Esophagus squamous epithelium (tissue), 5 donors: ENCODE measurements around the gene MAPKAP1. TPM values are rescaled to one million over a fixed set of nuclear protein-coding genes. Genes with fewer than 3 reads are reported as not detected.

Experiments
- DNase-seq: peaks from one replicate; lab custom pipeline; 2025; lab: John Stamatoyannopoulos, UW
- H3K27ac ChIP-seq, 4 donors: fragments of 200-600 bp; sonication (generic); one replicate each; pipeline ENCODE4 v1.5.1; 2016 to 2019; ENCODE audit warnings: mild to moderate bottlenecking in 1 of 4
- H3K27me3 ChIP-seq, 4 donors: fragments of 200-600 bp; sonication (generic); 1 replicate in 3 of 4; 2 replicates in 1 of 4; pipeline versions ENCODE4 v1.5.1 to v1.6.0; 2017 to 2021; ENCODE audit warnings: antibody characterized with exemption in 1 of 4
- H3K36me3 ChIP-seq, 3 donors: fragments of 200-600 bp; sonication (generic); one replicate each; pipeline ENCODE4 v1.5.1; 2016 to 2019
- H3K4me1 ChIP-seq, 3 donors: fragments of 200-600 bp; sonication (generic); one replicate each; pipeline ENCODE4 v1.5.1; 2017 to 2019
- H3K4me3 ChIP-seq, 4 donors: fragments of 200-600 bp; sonication (generic); 1 replicate in 3 of 4; 2 replicates in 1 of 4; pipeline ENCODE4 v1.5.1; 2016 to 2019; ENCODE audit warnings: mild to moderate bottlenecking in 2 of 4, moderate library complexity in 1 of 4
- H3K9me3 ChIP-seq, 3 donors: fragments of 200-600 bp; sonication (generic); one replicate each; pipeline ENCODE4 v1.5.1; 2016 to 2019
- CTCF ChIP-seq, 6 experiments: fragments of 450-650 bp in 4 of 6; fragments of 200-600 bp in 2 of 6; sonication (generic) in 2 of 6; IDR thresholded peaks; one replicate each; pipeline ENCODE4 v1.5.1; 2016 to 2019; ENCODE audit warnings: antibody characterized with exemption in 6 of 6, mild to moderate bottlenecking in 4 of 6, moderate library complexity in 4 of 6
- POLR2A ChIP-seq, 4 donors: fragments of 450-650 bp; IDR thresholded peaks; one replicate each; pipeline ENCODE4 v1.6.1; 2017; ENCODE audit warnings: antibody characterized with exemption in 4 of 4, mild to moderate bottlenecking in 4 of 4, moderate library complexity in 3 of 4
- WGBS, 2 donors: methylation state at CpG; one replicate each; pipeline ENCODE4 v1.1.5; 2018; 5-methylcytosine and 5-hydroxymethylcytosine counted together
- intact Hi-C: fragments of 100-400 bp; cut with DNase I; formaldehyde crosslinking; loops from one replicate; pipeline ENCODE4 v1.15.0; 2022
- total RNA-seq, 4 donors: library from RNA; depleted of rRNA; stranded (reverse); fragments of >200 nt; gene quantifications; one replicate each; pipeline ENCODE4 v1.1.0, GENCODE V29; 2016
- donor health status: DM: yes; HTN: yes; CAD: no.

MAPKAP1 gene
- total RNA-seq, 4 donors from 2014 or later: 59.0 to 87.0 (median 70.9) TPM

- Histone ChIP-seq H3K4me3 (no peak overlapping the region), H3K4me1 (peaks cover 3 to 45% (median 4%) of the 10 kb centered on the region in 3 donors), H3K9me3 (no peaks in the 10 kb centered on the region), H3K36me3 (no peaks in the 10 kb centered on the region), H3K27ac (no peak overlapping the region), H3K27me3 (no peaks in the 10 kb centered on the region)
- intact Hi-C loops: no loop called here
- TF ChIP-seq CTCF (IDR thresholded peaks at IDR 0.05): no peak
- TF ChIP-seq POLR2A (IDR thresholded peaks at IDR 0.05): no peak
- 81 to 92% methylated on average over 9 of the region's 9 CpGs for WGBS, 2 donors
- no peak for DNase-seq
These were observed 179.5 kb downstream of the MAPKAP1 start for GRCh38 chr9:125527471-125528002.

DNA sequence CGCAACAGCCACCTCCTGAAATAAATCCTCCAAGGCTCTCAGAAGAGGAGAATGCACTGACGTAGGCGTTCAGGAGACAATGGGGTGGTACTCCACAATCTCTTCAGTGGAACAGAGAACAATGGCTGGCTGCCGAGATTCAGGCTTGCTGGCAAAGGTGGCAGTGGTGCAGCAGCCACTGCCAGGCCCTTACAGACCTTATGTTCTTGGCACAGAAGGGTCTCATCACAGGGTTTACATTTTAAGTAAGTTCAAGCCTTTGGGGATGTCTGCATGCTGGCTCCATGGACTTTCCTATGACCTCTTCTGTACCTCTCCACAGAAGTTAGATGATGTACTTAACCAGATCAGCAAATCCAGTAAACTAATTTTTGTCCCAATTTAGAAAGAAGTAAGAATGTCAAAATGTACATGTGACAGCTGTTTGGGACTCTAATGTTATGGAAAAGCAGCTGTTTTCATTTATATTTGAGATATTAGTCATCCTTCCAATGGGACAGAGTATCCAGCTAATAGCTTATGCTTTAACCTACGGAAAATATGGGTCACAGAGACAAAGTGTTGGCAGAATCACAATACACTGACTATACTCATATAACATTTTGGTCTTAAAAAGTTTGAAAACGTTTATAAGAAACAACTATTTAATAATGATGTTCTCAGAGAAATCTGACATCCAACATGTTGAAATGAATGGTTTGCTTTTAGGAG lies 180.9 kb downstream of the MAPKAP1 start:
- 64 to 76% methylated on average over 6 of the region's 6 CpGs for WGBS, 2 donors
- intact Hi-C loops: no loop called here
- no peak for TF ChIP-seq CTCF (IDR thresholded peaks at IDR 0.05)
- TF ChIP-seq POLR2A (IDR thresholded peaks at IDR 0.05): no peak
- Histone ChIP-seq H3K36me3 (no peaks in the 10 kb centered on the region), H3K27ac (peak overlapping the region in 2 of 4 donors; percentile 34 to 46), H3K27me3 (no peaks in the 10 kb centered on the region), H3K4me3 (no peak overlapping the region), H3K9me3 (no peaks in the 10 kb centered on the region), H3K4me1 (peaks cover 13 to 60% (median 13%) of the 10 kb centered on the region in 3 donors)
- no peak for DNase-seq

- no peaks in the 10 kb centered on the region for H3K27me3 ChIP-seq
- intact Hi-C loops: no loop called here
- no peak for DNase-seq
- TF ChIP-seq POLR2A (IDR thresholded peaks at IDR 0.05) (no peak), CTCF (IDR thresholded peaks at IDR 0.05) (no peak)
- no peak overlapping the region for H3K4me3 ChIP-seq
- H3K36me3 ChIP-seq: peaks cover 0 to 6% (median 0%) of the 10 kb centered on the region in 3 donors
- H3K9me3 ChIP-seq: no peaks in the 10 kb centered on the region
- WGBS, 2 donors: 84 to 88% methylated on average over 6 of the region's 6 CpGs
- H3K4me1 ChIP-seq: peaks cover 13 to 55% (median 17%) of the 10 kb centered on the region in 3 donors
- no peak overlapping the region for H3K27ac ChIP-seq
These were observed 182.2 kb downstream of the MAPKAP1 start for GRCh38 chr9:125524583-125525355.

GRCh38 chr9:125523681-125524080 lies 183.3 kb downstream of the MAPKAP1 start:
- no peak overlapping the region for H3K4me3 ChIP-seq
- no peak for DNase-seq
- intact Hi-C loops: no loop called here
- WGBS, 2 donors: 94 to 100% methylated on average over 3 of the region's 3 CpGs
- TF ChIP-seq POLR2A (IDR thresholded peaks at IDR 0.05) (no peak), CTCF (IDR thresholded peaks at IDR 0.05) (no peak)
- H3K36me3 ChIP-seq: peaks cover 0 to 6% (median 0%) of the 10 kb centered on the region in 3 donors
- H3K4me1 ChIP-seq: peaks cover 13 to 51% (median 17%) of the 10 kb centered on the region in 3 donors
- no peaks in the 10 kb centered on the region for H3K27me3 ChIP-seq
- no peaks in the 10 kb centered on the region for H3K9me3 ChIP-seq
- no peak overlapping the region for H3K27ac ChIP-seq

DNA sequence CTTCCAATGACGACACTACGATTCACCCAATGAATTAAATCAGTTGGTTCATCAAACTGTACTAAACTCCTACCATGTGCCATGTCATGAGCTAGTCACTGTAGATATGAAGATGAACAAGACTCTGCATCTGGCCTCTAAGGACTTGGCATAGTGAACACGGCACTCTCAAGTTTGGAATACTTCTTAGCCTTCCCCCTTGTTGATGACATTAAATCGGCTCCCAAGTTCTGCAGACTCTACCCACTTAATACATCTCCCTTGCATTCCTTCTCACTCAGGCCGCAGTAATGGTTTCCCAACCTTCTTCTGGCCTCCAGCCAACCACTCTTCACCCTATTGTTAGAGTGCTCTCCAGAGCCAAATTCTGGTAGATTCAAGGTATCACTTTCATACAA lies 184.7 kb downstream of the MAPKAP1 start:
- Histone ChIP-seq H3K36me3 (peaks cover 0 to 6% (median 0%) of the 10 kb centered on the region in 3 donors), H3K9me3 (no peaks in the 10 kb centered on the region), H3K27ac (peak overlapping the region in 3 of 4 donors; percentile 65 to 74 (median 66)), H3K4me3 (no peak overlapping the region), H3K4me1 (peaks cover 13 to 55% (median 17%) of the 10 kb centered on the region in 3 donors), H3K27me3 (no peaks in the 10 kb centered on the region)
- intact Hi-C loops: no loop called here
- 63 to 77% methylated on average over 5 of the region's 5 CpGs for WGBS, 2 donors
- TF ChIP-seq POLR2A (IDR thresholded peaks at IDR 0.05): no peak
- no peak for DNase-seq
